HG03159 (cell line): ENCODE measurements around the gene TOMM40.
"Not testable (repeated sequence)": the region's sequence is repeated elsewhere in the genome, so short reads cannot be mapped to it uniquely, and the experiment has no call there.

Experiments used
- ATAC-seq: cut with Tn5 transposase; IDR thresholded peaks from one replicate; pipeline ENCODE4 v1.9.1; 2021; ENCODE audit warnings: mild to moderate bottlenecking, moderate library complexity; ENCODE audit not compliant: unreplicated experiment

The TOMM40 gene

DNA sequence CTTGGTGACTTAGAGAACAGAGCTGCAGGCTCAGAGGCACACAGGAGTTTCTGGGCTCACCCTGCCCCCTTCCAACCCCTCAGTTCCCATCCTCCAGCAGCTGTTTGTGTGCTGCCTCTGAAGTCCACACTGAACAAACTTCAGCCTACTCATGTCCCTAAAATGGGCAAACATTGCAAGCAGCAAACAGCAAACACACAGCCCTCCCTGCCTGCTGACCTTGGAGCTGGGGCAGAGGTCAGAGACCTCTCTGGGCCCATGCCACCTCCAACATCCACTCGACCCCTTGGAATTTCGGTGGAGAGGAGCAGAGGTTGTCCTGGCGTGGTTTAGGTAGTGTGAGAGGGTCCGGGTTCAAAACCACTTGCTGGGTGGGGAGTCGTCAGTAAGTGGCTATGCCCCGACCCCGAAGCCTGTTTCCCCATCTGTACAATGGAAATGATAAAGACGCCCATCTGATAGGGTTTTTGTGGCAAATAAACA is 33.2 kb downstream of the TOMM40 start:
- ATAC-seq: no peak

DNA sequence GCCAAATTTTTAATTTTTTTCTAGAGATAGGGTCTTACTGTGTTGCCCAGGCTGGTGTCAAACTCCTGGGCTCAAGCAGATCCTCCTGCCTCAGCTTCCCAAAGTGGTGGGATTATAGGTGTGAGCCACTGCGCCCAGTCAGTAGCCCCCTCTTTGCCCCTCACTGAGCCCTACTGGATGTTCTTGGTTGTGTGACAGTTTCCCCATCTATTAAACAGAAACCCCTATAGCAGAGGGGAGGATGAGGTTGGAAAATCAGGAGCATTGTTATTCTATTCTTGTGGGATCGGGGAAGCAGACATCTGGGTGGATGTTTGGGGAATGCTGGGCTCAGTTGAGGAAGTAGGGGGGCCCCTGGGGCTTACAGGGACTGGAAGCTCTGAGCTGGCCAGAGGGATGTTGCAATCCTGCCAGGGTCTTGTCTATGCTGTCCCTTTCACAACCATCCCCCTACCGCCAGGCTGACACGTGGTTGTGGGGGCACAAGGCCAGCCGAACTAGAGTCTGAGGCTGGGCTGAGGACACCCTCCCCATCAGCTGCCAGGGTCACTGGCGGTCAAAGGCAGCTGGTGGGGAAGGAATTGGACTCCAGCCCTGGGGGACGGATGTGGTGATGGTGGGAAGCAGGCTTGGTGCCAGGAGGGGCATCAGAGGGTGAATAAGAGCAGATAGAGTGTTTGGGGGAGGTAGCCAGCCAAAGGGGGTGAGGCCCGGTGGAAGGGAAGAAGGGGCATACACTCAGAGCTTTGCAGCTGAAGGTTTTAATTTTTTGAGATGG is 34.2 kb downstream of the TOMM40 start:
- ATAC-seq: no peak

DNA sequence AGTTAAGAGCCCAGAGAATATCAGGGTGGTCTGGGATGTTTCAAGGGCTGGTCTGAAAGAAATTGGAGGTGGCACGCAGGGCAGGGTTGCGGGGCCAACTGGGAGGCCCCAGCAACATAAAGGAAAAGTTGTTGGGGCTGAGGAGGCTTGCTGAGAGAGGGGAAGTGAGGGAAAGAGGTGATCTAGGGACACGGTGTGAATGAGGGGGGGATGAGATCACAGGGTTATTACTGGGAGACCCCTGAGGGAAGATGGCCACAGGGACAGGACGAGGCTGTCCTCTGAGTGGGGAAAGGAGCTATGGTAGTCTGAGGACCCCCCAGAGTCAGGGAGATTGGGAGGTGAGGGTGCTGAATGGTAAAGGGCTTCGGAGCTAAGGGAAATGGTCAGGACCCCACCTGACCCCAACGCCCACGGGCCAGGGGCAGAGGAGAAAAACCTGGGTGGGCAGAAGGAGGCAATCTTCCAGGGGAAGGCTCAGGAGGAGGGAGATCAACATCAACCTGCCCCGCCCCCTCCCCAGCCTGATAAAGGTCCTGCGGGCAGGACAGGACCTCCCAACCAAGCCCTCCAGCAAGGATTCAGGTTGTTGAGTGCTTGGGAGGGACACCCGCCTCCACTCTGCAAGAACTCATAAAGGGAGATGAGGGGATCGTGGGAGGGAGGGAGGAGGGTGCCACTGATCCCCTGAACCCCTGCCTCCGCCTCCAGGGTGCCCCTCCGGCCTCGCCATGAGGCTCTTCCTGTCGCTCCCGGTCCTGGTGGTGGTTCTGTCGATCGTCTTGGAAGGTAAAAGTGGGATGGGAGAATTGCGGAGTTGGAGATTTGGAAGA is 35.4 kb downstream of the TOMM40 start:
- not testable (repeated sequence) for ATAC-seq

DNA sequence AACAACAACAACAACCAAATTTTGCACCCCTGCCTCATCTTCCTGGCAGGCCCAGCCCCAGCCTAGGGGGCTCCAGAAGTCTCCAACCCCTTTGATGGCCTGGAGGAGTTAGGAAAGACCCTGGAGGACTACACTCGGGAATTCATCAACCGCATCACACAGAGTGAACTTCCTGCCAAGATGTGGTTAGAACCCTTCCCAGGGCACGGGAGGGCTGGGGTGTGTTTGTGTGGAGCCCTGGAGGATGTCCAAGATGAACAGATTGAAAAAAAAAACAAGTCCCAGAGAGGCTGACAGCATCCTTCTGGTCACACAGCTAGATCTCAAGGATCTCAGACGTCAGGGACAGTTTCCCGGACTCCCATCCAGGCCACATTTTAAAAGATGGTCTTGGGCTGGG is 36.7 kb downstream of the TOMM40 start:
- no peak for ATAC-seq

- no peak for ATAC-seq
Measured at GRCh38 chr19:44930088-44930487, 39.0 kb downstream of the TOMM40 start.

GRCh38 chr19:44931541-44931940 is 40.5 kb downstream of the TOMM40 start:
- no peak for ATAC-seq

DNA sequence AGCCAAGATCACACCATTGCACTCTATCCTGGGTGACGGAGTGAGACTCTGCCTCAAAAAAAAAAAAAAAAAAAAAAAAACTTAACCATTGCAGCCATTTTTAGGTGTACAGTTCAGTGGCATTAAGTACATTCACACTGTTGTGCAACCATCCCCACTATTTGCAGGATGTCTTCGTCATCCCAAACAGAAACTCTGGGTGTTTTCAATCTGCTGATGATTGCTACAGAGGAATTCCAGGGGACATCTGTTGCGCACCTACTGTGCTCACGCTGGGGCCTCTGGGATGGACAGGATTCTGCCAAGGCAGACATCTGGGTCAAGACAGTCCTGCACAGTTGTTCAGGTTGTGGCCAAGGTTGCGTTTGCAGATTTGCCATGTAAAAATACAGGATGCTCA is 48.6 kb downstream of the TOMM40 start:
- no peak for ATAC-seq

DNA sequence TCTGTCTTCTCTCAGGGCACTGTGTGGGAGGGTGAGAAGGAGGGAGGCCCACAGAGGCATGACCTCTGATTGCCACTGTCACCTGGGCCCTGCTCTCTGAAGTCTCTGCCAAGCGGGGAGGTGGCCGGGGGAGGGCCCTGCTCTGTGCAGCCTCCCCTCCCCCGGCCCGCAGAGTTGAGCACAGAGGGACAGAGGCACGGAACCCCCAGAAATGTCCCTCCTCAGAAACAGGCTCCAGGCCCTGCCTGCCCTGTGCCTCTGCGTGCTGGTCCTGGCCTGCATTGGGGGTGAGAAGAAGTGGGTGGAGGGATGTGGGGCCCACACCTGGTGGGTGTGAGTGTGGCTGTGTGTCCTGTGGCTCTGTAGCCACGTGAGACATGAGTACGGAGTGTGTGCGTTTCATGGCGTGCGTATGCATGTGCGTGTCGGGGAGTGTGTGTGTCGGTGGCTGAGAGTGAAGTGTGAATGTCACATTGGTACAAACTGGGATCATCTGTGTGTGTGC is 51.1 kb downstream of the TOMM40 start, which contains the start of gene APOC4:
TSS of gene APOC4 (plus strand) at position 171 of the 505 bp plus-strand sequence. CDS start at position 212, 41 bp downstream.
- ATAC-seq: no peak

DNA sequence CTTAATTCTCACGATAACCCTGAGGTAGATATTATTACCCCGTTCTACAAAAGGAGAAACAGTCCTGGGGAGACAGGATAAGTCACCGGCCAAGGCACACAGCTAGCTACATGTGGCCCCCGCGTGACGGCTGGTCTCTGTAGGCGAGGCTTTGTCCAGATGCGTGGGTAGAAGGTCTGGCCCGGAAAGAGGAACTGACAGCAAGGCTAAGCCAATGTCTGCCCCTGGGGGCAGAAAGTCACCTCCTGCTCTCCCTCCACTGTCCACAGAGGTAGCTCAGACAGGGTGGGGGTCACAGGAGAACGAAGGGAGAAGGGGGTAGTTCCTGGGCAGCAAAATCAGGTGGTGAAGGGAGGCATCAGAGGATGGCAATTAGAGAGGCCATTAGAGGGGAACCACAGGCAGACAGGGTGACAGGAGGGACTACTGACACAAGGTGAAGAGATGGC is 52.8 kb downstream of the TOMM40 start:
- ATAC-seq: peak; percentile 58

- no peak for ATAC-seq
Measured at GRCh38 chr19:44947041-44947581, 56.1 kb downstream of the TOMM40 start.

DNA sequence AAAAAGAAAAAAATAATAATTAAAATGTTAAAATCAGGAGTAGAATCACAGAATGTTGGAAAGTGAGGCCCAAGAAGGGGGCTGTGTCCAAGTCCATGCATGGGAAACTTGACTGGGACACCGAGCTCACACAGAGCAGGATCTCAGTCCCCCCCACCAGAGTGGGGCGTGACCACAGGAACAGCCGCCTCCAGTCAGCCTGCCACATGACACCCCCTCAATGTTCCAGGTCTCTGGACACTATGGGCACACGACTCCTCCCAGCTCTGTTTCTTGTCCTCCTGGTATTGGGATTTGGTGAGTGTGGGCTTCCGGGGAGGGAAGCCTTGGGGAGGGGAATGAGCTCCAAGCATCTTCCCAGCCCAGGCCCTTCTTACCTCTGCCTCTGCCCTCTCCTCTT is 57.2 kb downstream of the TOMM40 start:
- ATAC-seq: no peak

DNA sequence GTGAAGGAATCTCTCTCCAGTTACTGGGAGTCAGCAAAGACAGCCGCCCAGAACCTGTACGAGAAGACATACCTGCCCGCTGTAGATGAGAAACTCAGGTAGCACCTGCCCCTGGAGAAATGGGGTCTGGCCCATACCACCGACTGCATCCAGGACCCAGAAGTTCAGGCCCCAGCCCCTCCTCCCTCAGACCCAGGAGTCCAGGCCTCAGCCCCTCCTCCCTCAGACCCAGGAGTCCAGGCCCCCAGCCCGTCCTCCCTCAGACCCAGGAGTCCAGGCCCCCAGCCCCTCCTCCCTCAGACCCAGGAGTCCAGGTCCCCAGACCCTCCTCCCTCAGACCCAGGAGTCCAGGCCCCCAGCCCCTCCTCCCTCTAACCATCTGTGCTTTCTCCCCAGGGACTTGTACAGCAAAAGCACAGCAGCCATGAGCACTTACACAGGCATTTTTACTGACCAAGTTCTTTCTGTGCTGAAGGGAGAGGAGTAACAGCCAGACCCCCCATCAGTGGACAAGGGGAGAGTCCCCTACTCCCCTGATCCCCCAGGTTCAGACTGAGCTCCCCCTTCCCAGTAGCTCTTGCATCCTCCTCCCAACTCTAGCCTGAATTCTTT is 57.8 kb downstream of the TOMM40 start:
- no peak for ATAC-seq

DNA sequence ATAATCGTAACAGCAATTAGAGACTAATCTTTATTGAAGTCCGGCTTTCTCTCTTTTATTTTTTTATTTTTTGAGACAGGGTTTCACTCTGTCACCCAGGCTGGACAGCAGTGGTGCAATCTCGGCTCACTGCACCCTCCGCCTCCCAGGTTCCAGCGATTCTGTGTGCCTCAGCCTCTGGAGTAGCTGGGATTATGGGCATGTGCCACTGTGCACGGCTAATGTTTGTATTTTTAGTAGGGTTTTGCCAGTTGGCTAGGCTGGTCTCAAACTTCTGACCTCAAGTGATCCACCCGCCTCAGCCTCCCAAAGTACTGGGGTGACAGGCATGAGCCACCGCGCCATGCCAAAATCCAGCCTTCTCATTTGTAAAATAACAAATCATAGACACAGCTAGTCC is 58.5 kb downstream of the TOMM40 start:
- ATAC-seq: no peak

DNA sequence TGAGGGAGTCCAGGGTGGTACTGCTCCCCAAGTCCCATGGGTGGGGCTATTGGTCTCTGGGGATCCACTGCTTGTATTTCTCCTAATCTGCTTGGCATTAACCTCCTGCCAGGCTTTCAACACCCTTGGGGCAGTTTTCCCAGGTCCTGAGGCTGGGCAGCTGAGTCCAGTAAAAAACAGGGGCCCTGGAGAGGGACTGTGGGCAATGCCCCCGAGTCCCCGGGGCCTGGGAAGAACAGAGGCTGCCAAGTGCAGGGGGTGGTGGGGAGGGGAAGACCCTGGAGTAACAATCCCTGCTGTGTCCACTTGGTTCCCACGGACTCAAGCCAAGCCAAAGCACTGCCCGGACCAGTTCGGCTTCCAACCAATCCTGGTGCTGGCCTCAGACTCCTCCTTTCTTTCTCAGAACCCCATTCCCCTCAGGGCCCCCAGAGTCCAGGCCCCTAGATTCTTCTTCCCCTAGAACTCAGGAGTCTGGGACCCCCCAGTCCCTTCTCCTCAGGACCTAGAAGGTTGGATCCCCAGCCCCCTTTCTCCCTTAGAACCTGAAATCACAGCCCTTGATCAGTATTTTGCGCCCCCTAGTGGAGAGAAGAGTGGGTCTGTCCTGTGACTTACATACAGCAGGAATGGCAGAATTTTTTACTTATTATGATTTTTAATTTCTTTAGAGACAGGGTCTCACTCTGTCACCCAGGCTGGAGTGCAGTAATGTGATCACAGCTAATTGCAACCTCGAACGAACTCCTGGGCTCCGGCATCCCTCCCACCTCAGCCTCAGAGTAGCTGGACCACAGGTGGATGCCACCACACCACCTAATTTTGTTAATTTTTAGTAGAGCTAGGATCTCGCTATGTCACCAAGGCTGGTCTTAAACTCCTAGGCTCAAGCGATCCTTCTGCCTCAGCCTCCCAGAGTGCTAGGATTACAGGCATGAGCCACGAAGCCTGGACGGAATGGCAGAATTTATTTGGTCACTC is 60.4 kb downstream of the TOMM40 start:
- no peak for ATAC-seq
